Adrenal gland (tissue), 12 donors: ENCODE results near the gene SSU72. TPM values are rescaled to one million over a fixed set of nuclear protein-coding genes. Genes with fewer than 3 reads are reported as not detected.
A peak's percentile ranks its signal among the peaks of the same experiment; 100 is the strongest.
"Not testable (repeated sequence)": the region's sequence is repeated elsewhere in the genome, so short reads cannot be mapped to it uniquely, and the experiment has no call there.

Experiments used
- DNase-seq, 7 donors: peaks; one replicate each; pipeline ENCODE4 v3.0.0-alpha.2; 2019 to 2020
- H3K27ac ChIP-seq, 5 donors: fragments of 200-600 bp; sonication (generic) in 4 of 5; 1 replicate in 3 of 5; 2 replicates in 2 of 5; pipeline versions ENCODE4 v1.5.1 to v1.8.0; 2016 to 2020; ENCODE audit warnings: mild to moderate bottlenecking in 1 of 5
- H3K27me3 ChIP-seq: fragments of 200-600 bp; 2 replicates; pipeline ENCODE4 v1.8.0; 2021
- H3K36me3 ChIP-seq, 2 donors: fragments of 200-600 bp; replicated peaks in 1 of 2; 1 replicate in 1 of 2; 2 replicates in 1 of 2; pipeline versions ENCODE4 v1.5.1 to v1.8.0; 2018 to 2022
- H3K4me1 ChIP-seq, 2 donors: fragments of 200-600 bp; replicated peaks in 1 of 2; 1 replicate in 1 of 2; 2 replicates in 1 of 2; pipeline versions ENCODE4 v1.5.1 to v1.8.0; 2018 to 2021
- H3K4me3 ChIP-seq, 4 donors: fragments of 200-600 bp; sonication (generic) in 3 of 4; one replicate each; pipeline ENCODE4 v1.5.1; 2016 to 2018
- H3K9me3 ChIP-seq, 3 donors: fragments of 200-600 bp; sonication (generic) in 1 of 3; replicated peaks in 1 of 3; 1 replicate in 2 of 3; 2 replicates in 1 of 3; pipeline versions ENCODE4 v1.5.1 to v1.8.0; 2016 to 2021
- CTCF ChIP-seq, 6 experiments: fragments of 450-650 bp in 4 of 6; fragments of 200-600 bp in 2 of 6; sonication (generic) in 1 of 6; IDR thresholded peaks; 1 replicate in 5 of 6; 2 replicates in 1 of 6; pipeline versions ENCODE4 v1.5.1 to v1.8.0; 2016 to 2021; ENCODE audit warnings: antibody characterized with exemption in 6 of 6, mild to moderate bottlenecking in 2 of 6, moderate library complexity in 1 of 6
- POLR2A ChIP-seq, 2 donors: fragments of 450-650 bp; IDR thresholded peaks; one replicate each; pipeline ENCODE4 v1.6.1; 2017; ENCODE audit warnings: antibody characterized with exemption in 2 of 2, mild to moderate bottlenecking in 2 of 2, moderate library complexity in 1 of 2
- WGBS, 4 donors: extraction: QIAGEN DNeasy Blood & Tissue Kit in 2 of 4; methylation state at CpG; one replicate each; pipeline versions ENCODE4 v1.1.5 to v1.1.7; 2013 to 2017; 5-methylcytosine and 5-hydroxymethylcytosine counted together
- intact Hi-C, 2 donors: fragments of 100-400 bp; cut with DNase I; formaldehyde crosslinking; loops; one replicate each; pipeline versions ENCODE4 v1.14.1 to v1.15.0; 2022 to 2023
- polyA plus RNA-seq, 3 donors: library from polyadenylated mRNA; stranded (reverse); fragments of 200-250 nt in 2 of 3; fragments of 350-450 nt in 1 of 3; fragmentation: Illumina TruSeq in 1 of 3; extraction: RNeasy Lipid Tissue Mini Kit (QIAGEN cat#74804) in 1 of 3; gene quantifications; one replicate each; pipeline ENCODE4 v1.2.3, GENCODE V29; 2013 to 2014
- total RNA-seq, 9 donors: library from RNA; depleted of rRNA in 4 of 9; stranded (reverse); fragments of >200 nt in 4 of 9; fragments of 120-200 nt in 1 of 9; fragmentation: NEBNext Ultra II Directional in 1 of 9; extraction: Animal tissue kit (Norgen Biotek cat#: 25700) in 1 of 9; gene quantifications; one replicate each; pipeline versions ENCODE4 v1.1.0 to v1.2.4, GENCODE V29; 2013 to 2023
- donor health status: healthy with polysubstance abuse.
- donor health status: Bipolar disorder and iron deficiency.
- donor health status: DM: yes; HTN: yes; CAD: no.
- donor health status: DM: no; HTN: no; CAD: no.
- donor health status: DM: no; HTN: no; CAD: no.
- donor health status: DM: yes; HTN: yes; CAD: no.

The SSU72 gene
- total and polyA plus RNA-seq, 12 donors: 50.1 to 219 (median 108) TPM

DNA sequence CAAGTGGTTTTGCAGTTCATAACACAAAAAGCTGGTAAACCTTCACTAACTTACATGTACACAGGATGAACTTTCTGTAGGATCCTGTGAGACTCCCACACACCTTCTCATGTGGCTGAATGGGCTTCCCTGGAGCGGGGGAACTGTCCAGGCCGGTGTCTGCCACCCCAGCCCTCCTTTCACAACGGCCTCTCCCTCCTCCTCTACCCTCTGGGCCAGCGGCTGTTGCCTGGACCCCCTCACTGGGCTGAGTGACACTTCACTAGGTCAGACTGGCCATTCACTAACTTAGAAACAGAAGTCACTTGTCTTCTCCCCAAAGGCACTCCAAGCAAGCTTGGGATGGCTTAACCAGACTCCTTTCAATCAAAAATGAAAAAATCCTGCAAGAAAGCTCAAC is 16.1 kb downstream of the SSU72 start:
- no peaks in the 10 kb centered on the region for H3K27me3 ChIP-seq
- H3K9me3 ChIP-seq: no peaks in the 10 kb centered on the region
- TF ChIP-seq POLR2A (IDR thresholded peaks at IDR 0.05): no peak
- TF ChIP-seq CTCF (IDR thresholded peaks at IDR 0.05): no peak
- H3K36me3 ChIP-seq: peaks cover 0 to 33% of the 10 kb centered on the region in 2 donors
- H3K4me3 ChIP-seq: no peak overlapping the region
- no peak overlapping the region for H3K27ac ChIP-seq
- 68 to 79% (median 71%) methylated on average over 4 of the region's 4 CpGs for WGBS, 4 donors
- intact Hi-C loops: no loop called here
- DNase-seq: no peak
- peaks cover 0 to 14% of the 10 kb centered on the region in 2 donors for H3K4me1 ChIP-seq

DNA sequence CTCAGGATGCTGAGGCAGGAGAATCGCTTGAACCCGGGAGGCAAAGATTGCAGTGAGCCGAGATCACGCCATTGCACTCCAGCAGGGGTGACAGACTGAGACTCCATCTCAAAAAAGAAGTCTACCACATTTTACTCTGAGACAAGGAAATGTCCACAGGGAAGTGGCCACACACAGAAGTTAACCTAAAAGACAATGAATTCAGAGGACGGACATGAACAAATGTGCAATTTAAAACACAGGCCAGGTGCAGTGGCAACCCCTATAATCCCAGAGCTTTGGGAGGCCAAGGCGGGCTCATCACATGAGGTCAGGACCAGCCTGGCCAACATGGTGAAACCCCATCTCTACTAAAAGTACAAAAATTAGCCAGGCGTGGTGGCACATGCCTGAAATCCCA is 17.0 kb downstream of the SSU72 start:
- not testable (repeated sequence) for DNase-seq

DNA sequence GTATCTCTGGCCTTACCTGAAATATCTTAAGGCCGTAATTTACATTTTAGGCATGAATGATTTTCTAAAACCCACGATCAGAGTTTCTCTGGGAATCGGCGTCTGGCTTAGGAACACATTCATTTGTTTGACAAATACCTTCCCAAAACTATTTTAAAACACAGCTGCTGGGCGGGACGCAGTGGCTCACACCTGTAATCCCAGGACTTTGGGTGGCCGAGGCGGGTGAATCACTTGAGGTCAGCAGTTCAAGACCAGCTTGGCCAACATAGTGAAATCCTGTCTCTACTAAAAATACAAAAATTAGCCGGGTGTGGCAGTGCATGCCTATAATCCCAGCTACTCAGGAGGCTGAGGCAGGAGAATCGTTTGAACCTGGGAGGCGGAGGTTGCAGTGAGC is 17.7 kb downstream of the SSU72 start:
- H3K4me1 ChIP-seq: peaks cover 0 to 14% of the 10 kb centered on the region in 2 donors
- H3K4me3 ChIP-seq, H3K27ac ChIP-seq, DNase-seq, H3K9me3 ChIP-seq, intact Hi-C loops, H3K27me3 ChIP-seq: not testable (repeated sequence)
- 84 to 91% (median 88%) methylated on average over 11 of the region's 11 CpGs for WGBS, 4 donors
- H3K36me3 ChIP-seq: peaks cover 0 to 17% of the 10 kb centered on the region in 2 donors

More for the DNA sequence above, 17.0 kb downstream of the SSU72 start:
- Histone ChIP-seq H3K4me1 (peaks cover 0 to 14% of the 10 kb centered on the region in 2 donors), H3K36me3 (peaks cover 0 to 24% of the 10 kb centered on the region in 2 donors)
- intact Hi-C loops, H3K27me3 ChIP-seq, H3K9me3 ChIP-seq, H3K27ac ChIP-seq, H3K4me3 ChIP-seq: not testable (repeated sequence)
- 89 to 96% (median 92%) methylated on average over 6 to 7 of the region's 7 CpGs for WGBS, 4 donors

DNA sequence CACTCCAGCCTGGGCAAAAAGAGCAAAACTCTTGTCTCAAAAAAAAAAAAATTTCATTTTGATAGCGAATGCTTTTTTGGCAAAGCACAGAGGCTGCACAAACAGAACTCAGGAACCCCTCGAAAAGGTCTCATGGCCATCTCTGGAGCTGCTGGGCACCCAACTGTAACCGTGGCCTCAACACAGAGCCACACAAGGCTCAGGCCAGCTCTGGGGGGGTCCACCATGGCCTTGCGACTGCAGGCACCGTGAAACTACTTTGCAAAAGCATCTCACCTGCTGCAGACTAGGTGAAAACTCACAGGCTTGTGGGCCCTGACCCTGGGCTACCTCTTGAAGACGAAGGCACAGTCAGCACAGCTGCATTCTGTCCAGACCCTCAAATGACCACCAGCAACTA is 18.2 kb downstream of the SSU72 start:
- Histone ChIP-seq H3K4me1 (peaks cover 0 to 14% of the 10 kb centered on the region in 2 donors), H3K36me3 (peaks cover 0 to 12% of the 10 kb centered on the region in 2 donors), H3K4me3 (no peak overlapping the region), H3K27me3 (no peaks in the 10 kb centered on the region), H3K27ac (no peak overlapping the region), H3K9me3 (no peaks in the 10 kb centered on the region)
- TF ChIP-seq CTCF (IDR thresholded peaks at IDR 0.05) (no peak), POLR2A (IDR thresholded peaks at IDR 0.05) (no peak)
- DNase-seq: no peak
- WGBS, 4 donors: 85 to 94% (median 86%) methylated on average over 5 to 6 of the region's 6 CpGs
- intact Hi-C loops: no loop called here

GRCh38 chr1:1554926-1555915 is 19.4 kb downstream of the SSU72 start:
- peak; percentile 82 to 94 (median 89) for DNase-seq
- Histone ChIP-seq H3K27ac (peak overlapping the region in 4 of 5 donors; percentile 50 to 81 (median 68)), H3K9me3 (no peaks in the 10 kb centered on the region), H3K36me3 (no peaks in the 10 kb centered on the region), H3K4me3 (no peak overlapping the region), H3K27me3 (no peaks in the 10 kb centered on the region), H3K4me1 (peaks cover 0 to 14% of the 10 kb centered on the region in 2 donors)
- TF ChIP-seq POLR2A (IDR thresholded peaks at IDR 0.05) (no peak), CTCF (IDR thresholded peaks at IDR 0.05) (no peak)
- intact Hi-C loops: no loop called here
- WGBS, 4 donors: 34 to 75% (median 45%) methylated on average over 14 to 31 of the region's 31 CpGs
